WTC11 (cell line): ENCODE data around the gene STK32B. TPM values are rescaled to one million over a fixed set of nuclear protein-coding genes. Genes with fewer than 3 reads are reported as not detected.
A peak's percentile ranks its signal among the peaks of the same experiment; 100 is the strongest.

ENCODE experiments used
- ATAC-seq: fragments of 200-7000 bp; cut with Tn5 transposase; 2 replicates; pipeline ENCODE4 v1.10.0; 2021; ENCODE audit warnings: mild to moderate bottlenecking, moderate library complexity
- CTCF ChIA-PET: fragments of 300-600 bp; sonication (Branson Sonifier 250); formaldehyde crosslinking; loops from one replicate; lab custom pipeline; 2021; ENCODE audit warnings: antibody characterized with exemption; lab: Charles Lee
- POLR2A ChIA-PET: fragments of 350-600 bp; sonication (Branson Sonifier 250); formaldehyde crosslinking; loops from one replicate; lab custom pipeline; 2021; ENCODE audit warnings: antibody characterized with exemption; lab: Charles Lee
- DNase-seq: peaks from one replicate; pipeline ENCODE4 v3.0.0; 2021; ENCODE audit warnings: low spot score
- H3K27ac Mint-ChIP-seq: 2 replicates; pipeline ENCODE4 v1.8.0; 2021; ENCODE audit warnings: mixed read lengths
- H3K27me3 Mint-ChIP-seq: 2 replicates; pipeline ENCODE4 v1.8.0; 2021; ENCODE audit warnings: low read depth, mild to moderate bottlenecking, moderate library complexity, mixed read lengths
- H3K36me3 Mint-ChIP-seq: 2 replicates; pipeline ENCODE4 v1.8.0; 2021; ENCODE audit warnings: mixed read lengths
- H3K4me1 Mint-ChIP-seq: 2 replicates; pipeline ENCODE4 v1.8.0; 2022; ENCODE audit warnings: mixed read lengths
- H3K4me3 Mint-ChIP-seq: 2 replicates; pipeline ENCODE4 v1.8.0; 2021; ENCODE audit warnings: mild to moderate bottlenecking, moderate library complexity, mixed read lengths
- H3K9me3 Mint-ChIP-seq: 2 replicates; pipeline ENCODE4 v1.8.0; 2021; ENCODE audit warnings: mixed read lengths
- ATF1 ChIP-seq: sonication (generic); formaldehyde crosslinking; IDR thresholded peaks from 2 replicates; pipeline ENCODE4 v1.8.1; 2023; ENCODE audit warnings: mild to moderate bottlenecking, moderate library complexity, missing genetic modification reagents
- EMX1 ChIP-seq: fragments of 250-450 bp; sonication (Bioruptor Pico); IDR thresholded peaks from 2 replicates; pipeline ENCODE4 v1.8.0; 2021; ENCODE audit warnings: mild to moderate bottlenecking
- ESRRA ChIP-seq: sonication (generic); formaldehyde crosslinking; IDR thresholded peaks from 2 replicates; pipeline ENCODE4 v1.8.1; 2022; ENCODE audit warnings: mild to moderate bottlenecking, missing genetic modification reagents, borderline replicate concordance
- GABPB1 ChIP-seq: sonication (generic); formaldehyde crosslinking; IDR thresholded peaks from 2 replicates; pipeline ENCODE4 v1.8.1; 2023; ENCODE audit warnings: mild to moderate bottlenecking, missing genetic modification reagents
- NFYB ChIP-seq: sonication (generic); formaldehyde crosslinking; conservative IDR thresholded peaks from 2 replicates; pipeline ENCODE4 v1.8.0; 2022; ENCODE audit warnings: low read depth, missing genetic modification reagents
- NR1H2 ChIP-seq: sonication (generic); formaldehyde crosslinking; IDR thresholded peaks from 2 replicates; pipeline ENCODE4 v1.9.0; 2021; ENCODE audit warnings: mild to moderate bottlenecking, moderate library complexity, missing genetic modification reagents
- NR3C1 ChIP-seq: sonication (generic); formaldehyde crosslinking; conservative IDR thresholded peaks from 2 replicates; pipeline ENCODE4 v1.8.1; 2023; ENCODE audit warnings: low read depth, mild to moderate bottlenecking, missing genetic modification reagents
- SMAD4 ChIP-seq: sonication (generic); formaldehyde crosslinking; IDR thresholded peaks from 2 replicates; pipeline ENCODE4 v1.8.0; 2022; ENCODE audit warnings: mild to moderate bottlenecking, missing genetic modification reagents
- SOX15 ChIP-seq: fragments of 250-450 bp; sonication (Bioruptor Pico); IDR thresholded peaks from 2 replicates; pipeline ENCODE4 v1.9.0; 2021; ENCODE audit warnings: mild to moderate bottlenecking
- TEAD4 ChIP-seq: sonication (generic); formaldehyde crosslinking; IDR thresholded peaks from 2 replicates; pipeline ENCODE4 v1.8.0; 2022; ENCODE audit warnings: mild to moderate bottlenecking, missing genetic modification reagents
- ZNF138 ChIP-seq: sonication (generic); formaldehyde crosslinking; conservative IDR thresholded peaks from 2 replicates; pipeline ENCODE4 v1.8.1; 2022; ENCODE audit warnings: mild to moderate bottlenecking, moderate library complexity, missing genetic modification reagents
- ZNF396 ChIP-seq: fragments of 250-450 bp; sonication (Bioruptor Pico); IDR thresholded peaks from 2 replicates; pipeline ENCODE4 v1.8.0; 2021; ENCODE audit warnings: mild to moderate bottlenecking, moderate library complexity, borderline replicate concordance
- ZNF416 ChIP-seq: fragments of 250-450 bp; sonication (Bioruptor Pico); IDR thresholded peaks from 2 replicates; pipeline ENCODE4 v1.9.0; 2021; ENCODE audit warnings: mild to moderate bottlenecking, inconsistent platforms
- total RNA-seq: library from RNA; stranded (reverse); gene quantifications from 3 replicates; pipeline ENCODE4 v1.2.3, GENCODE V29; 2021
- TF ChIP-seq, protein P1 (sequence below): sonication (generic); formaldehyde crosslinking; IDR thresholded peaks from 2 replicates; pipeline ENCODE4 v1.8.1; 2022; ENCODE audit warnings: low read depth, mild to moderate bottlenecking, moderate library complexity, missing genetic modification reagents, borderline replicate concordance
- TF ChIP-seq, protein P2 (sequence below): sonication (generic); formaldehyde crosslinking; IDR thresholded peaks from 2 replicates; pipeline ENCODE4 v1.8.0; 2023; ENCODE audit warnings: missing genetic modification reagents
- TF ChIP-seq, protein P3 (sequence below): sonication (generic); formaldehyde crosslinking; IDR thresholded peaks from 2 replicates; pipeline ENCODE4 v1.8.0; 2023; ENCODE audit warnings: missing genetic modification reagents, mild to moderate bottlenecking, borderline replicate concordance
- TF ChIP-seq, protein P4 (sequence below): sonication (generic); formaldehyde crosslinking; conservative IDR thresholded peaks from 2 replicates; pipeline ENCODE4 v1.8.1; 2022; ENCODE audit warnings: mild to moderate bottlenecking, missing genetic modification reagents
- TF ChIP-seq, protein P5 (sequence below): fragments of 250-450 bp; sonication (Bioruptor Pico); IDR thresholded peaks from 2 replicates; pipeline ENCODE4 v1.8.0; 2021; ENCODE audit warnings: mild to moderate bottlenecking
- TF ChIP-seq, protein P6 (sequence below): sonication (generic); formaldehyde crosslinking; IDR thresholded peaks from 2 replicates; pipeline ENCODE4 v1.8.0; 2022; ENCODE audit warnings: mild to moderate bottlenecking, missing genetic modification reagents
- TF ChIP-seq, protein P7 (sequence below): sonication (generic); formaldehyde crosslinking; IDR thresholded peaks from 2 replicates; pipeline ENCODE4 v1.8.1; 2023; ENCODE audit warnings: mild to moderate bottlenecking, missing genetic modification reagents, moderate library complexity

Gene STK32B
- total RNA-seq, 1 experiment from 2014 or later, result 1.9 TPM

DNA sequence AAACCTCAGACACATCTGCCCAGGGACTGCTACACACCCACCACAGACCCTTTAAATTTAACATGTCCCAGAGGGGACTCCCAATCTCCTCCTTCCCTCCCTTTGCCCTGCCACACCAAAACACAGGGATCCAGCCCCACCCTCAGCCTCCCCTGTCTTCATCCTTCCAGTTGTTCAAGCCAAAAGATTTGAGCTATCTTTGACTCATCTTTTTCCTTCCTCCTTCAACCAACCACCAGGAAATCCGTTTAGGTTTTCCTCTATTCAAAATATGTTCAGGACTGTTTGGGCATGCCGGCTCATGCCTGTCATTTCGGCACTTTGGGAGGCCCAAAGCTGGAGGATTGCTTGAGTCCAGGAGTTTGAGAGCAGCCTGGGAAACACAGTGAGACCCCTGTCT is 6.9 kb upstream of the STK32B start (continued):
- TF ChIP-seq, protein P1, sequence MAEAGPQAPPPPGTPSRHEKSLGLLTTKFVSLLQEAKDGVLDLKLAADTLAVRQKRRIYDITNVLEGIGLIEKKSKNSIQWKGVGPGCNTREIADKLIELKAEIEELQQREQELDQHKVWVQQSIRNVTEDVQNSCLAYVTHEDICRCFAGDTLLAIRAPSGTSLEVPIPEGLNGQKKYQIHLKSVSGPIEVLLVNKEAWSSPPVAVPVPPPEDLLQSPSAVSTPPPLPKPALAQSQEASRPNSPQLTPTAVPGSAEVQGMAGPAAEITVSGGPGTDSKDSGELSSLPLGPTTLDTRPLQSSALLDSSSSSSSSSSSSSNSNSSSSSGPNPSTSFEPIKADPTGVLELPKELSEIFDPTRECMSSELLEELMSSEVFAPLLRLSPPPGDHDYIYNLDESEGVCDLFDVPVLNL (CRISPR knock-in tag), result no peak
- TF ChIP-seq, protein P2, sequence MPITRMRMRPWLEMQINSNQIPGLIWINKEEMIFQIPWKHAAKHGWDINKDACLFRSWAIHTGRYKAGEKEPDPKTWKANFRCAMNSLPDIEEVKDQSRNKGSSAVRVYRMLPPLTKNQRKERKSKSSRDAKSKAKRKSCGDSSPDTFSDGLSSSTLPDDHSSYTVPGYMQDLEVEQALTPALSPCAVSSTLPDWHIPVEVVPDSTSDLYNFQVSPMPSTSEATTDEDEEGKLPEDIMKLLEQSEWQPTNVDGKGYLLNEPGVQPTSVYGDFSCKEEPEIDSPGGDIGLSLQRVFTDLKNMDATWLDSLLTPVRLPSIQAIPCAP, result no peak
- no peak for TF ChIP-seq ESRRA (CRISPR knock-in tag)
- TF ChIP-seq, protein P3, sequence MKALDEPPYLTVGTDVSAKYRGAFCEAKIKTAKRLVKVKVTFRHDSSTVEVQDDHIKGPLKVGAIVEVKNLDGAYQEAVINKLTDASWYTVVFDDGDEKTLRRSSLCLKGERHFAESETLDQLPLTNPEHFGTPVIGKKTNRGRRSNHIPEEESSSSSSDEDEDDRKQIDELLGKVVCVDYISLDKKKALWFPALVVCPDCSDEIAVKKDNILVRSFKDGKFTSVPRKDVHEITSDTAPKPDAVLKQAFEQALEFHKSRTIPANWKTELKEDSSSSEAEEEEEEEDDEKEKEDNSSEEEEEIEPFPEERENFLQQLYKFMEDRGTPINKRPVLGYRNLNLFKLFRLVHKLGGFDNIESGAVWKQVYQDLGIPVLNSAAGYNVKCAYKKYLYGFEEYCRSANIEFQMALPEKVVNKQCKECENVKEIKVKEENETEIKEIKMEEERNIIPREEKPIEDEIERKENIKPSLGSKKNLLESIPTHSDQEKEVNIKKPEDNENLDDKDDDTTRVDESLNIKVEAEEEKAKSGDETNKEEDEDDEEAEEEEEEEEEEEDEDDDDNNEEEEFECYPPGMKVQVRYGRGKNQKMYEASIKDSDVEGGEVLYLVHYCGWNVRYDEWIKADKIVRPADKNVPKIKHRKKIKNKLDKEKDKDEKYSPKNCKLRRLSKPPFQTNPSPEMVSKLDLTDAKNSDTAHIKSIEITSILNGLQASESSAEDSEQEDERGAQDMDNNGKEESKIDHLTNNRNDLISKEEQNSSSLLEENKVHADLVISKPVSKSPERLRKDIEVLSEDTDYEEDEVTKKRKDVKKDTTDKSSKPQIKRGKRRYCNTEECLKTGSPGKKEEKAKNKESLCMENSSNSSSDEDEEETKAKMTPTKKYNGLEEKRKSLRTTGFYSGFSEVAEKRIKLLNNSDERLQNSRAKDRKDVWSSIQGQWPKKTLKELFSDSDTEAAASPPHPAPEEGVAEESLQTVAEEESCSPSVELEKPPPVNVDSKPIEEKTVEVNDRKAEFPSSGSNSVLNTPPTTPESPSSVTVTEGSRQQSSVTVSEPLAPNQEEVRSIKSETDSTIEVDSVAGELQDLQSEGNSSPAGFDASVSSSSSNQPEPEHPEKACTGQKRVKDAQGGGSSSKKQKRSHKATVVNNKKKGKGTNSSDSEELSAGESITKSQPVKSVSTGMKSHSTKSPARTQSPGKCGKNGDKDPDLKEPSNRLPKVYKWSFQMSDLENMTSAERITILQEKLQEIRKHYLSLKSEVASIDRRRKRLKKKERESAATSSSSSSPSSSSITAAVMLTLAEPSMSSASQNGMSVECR (CRISPR knock-in tag), result no peak
- TF ChIP-seq TEAD4 (CRISPR knock-in tag), result no peak
- TF ChIP-seq, protein P4, sequence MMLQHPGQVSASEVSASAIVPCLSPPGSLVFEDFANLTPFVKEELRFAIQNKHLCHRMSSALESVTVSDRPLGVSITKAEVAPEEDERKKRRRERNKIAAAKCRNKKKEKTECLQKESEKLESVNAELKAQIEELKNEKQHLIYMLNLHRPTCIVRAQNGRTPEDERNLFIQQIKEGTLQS, result no peak
- no peak for TF ChIP-seq SOX15 (CRISPR knock-in tag)
- TF ChIP-seq, all 79 proteins: peak for 0

DNA sequence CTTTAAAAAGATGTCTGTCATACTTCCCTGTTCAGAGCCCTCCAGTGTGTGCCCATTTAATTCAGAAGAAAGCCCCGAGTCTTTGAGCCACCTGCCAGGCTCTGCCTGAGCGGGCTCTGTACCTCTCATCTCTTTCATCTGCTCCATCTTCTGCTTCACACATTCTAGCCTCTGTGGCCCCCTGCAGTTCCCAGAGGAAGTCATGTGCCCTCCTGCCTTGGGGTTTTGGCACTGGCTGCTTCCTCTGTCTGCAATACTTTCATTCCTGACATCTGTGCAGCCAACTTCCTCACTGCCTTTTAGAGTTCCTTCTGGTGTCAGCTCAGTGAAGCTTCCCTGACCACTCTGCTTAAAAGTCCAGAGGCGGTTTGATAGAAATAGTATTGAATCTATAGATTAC is 6.2 kb upstream of the STK32B start:
- CTCF ChIA-PET, result no interaction called here

DNA sequence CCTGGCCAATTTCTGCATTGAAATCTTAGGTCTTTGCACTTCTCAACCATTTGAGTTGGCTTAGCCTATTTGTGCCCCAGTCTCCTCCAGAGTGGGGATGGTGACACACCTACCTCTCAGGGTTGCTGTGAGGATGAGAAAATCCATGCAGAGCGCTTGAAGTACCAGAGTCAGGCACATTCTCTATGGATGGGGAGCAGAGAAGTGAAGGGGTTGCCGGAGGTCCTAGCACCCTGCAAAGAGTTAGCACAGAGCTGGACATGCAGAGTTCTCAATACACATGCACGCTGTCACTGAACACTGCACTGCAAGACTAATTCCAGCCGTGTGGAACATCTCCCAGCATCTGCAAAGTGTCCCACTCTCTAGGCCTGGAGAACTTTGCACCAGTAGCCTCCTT is 2.6 kb upstream of the STK32B start:
- DNase-seq (no peak), ATAC-seq (no peak)
- CTCF ChIA-PET, result interaction anchor here (0.6 kb wide), 1 partner anchor 13 kb away, joined by 3 read pairs; no protein-coding TSS in a partner anchor
- H3K4me1 Mint-ChIP-seq, result peaks cover 18% of the 10 kb centered on the region
- peaks cover 9% of the 10 kb centered on the region; the same call in 1 of the 2 replicates for H3K9me3 Mint-ChIP-seq
- no peak overlapping the region for H3K4me3 Mint-ChIP-seq
- no peaks in the 10 kb centered on the region for H3K36me3 Mint-ChIP-seq
- no peak overlapping the region for H3K27ac Mint-ChIP-seq
- H3K27me3 Mint-ChIP-seq, result peaks cover 70% of the 10 kb centered on the region
- POLR2A ChIA-PET, result no interaction called here
- TF ChIP-seq NFYB (CRISPR knock-in tag) (no peak), GABPB1 (CRISPR knock-in tag) (no peak), NR3C1 (no peak), ZNF396 (CRISPR knock-in tag) (no peak), EMX1 (CRISPR knock-in tag) (no peak), NR1H2 (CRISPR knock-in tag) (no peak), ESRRA (CRISPR knock-in tag) (no peak), SMAD4 (CRISPR knock-in tag) (no peak), ZNF138 (no peak), ATF1 (CRISPR knock-in tag) (no peak)
- TF ChIP-seq, protein P5, sequence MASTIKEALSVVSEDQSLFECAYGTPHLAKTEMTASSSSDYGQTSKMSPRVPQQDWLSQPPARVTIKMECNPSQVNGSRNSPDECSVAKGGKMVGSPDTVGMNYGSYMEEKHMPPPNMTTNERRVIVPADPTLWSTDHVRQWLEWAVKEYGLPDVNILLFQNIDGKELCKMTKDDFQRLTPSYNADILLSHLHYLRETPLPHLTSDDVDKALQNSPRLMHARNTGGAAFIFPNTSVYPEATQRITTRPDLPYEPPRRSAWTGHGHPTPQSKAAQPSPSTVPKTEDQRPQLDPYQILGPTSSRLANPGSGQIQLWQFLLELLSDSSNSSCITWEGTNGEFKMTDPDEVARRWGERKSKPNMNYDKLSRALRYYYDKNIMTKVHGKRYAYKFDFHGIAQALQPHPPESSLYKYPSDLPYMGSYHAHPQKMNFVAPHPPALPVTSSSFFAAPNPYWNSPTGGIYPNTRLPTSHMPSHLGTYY (CRISPR knock-in tag), result no peak
- TF ChIP-seq, protein P6, sequence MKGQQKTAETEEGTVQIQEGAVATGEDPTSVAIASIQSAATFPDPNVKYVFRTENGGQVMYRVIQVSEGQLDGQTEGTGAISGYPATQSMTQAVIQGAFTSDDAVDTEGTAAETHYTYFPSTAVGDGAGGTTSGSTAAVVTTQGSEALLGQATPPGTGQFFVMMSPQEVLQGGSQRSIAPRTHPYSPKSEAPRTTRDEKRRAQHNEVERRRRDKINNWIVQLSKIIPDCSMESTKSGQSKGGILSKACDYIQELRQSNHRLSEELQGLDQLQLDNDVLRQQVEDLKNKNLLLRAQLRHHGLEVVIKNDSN (CRISPR knock-in tag), result no peak

More for the DNA sequence above, 6.2 kb upstream of the STK32B start:
- peaks cover 9% of the 10 kb centered on the region; the same call in 1 of the 2 replicates for H3K9me3 Mint-ChIP-seq
- no peak overlapping the region for H3K27ac Mint-ChIP-seq
- no peak for TF ChIP-seq ZNF416 (CRISPR knock-in tag)
- TF ChIP-seq, protein P7, sequence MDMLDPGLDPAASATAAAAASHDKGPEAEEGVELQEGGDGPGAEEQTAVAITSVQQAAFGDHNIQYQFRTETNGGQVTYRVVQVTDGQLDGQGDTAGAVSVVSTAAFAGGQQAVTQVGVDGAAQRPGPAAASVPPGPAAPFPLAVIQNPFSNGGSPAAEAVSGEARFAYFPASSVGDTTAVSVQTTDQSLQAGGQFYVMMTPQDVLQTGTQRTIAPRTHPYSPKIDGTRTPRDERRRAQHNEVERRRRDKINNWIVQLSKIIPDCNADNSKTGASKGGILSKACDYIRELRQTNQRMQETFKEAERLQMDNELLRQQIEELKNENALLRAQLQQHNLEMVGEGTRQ (CRISPR knock-in tag), result 0 out of 2 replicates have a peak, but pooled peaks have one; percentile 29
- TF ChIP-seq, all 79 proteins: peak for 1
- DNase-seq, result no peak
- Mint-ChIP-seq H3K36me3 (no peaks in the 10 kb centered on the region), H3K4me3 (no peak overlapping the region), H3K4me1 (peaks cover 11% of the 10 kb centered on the region), H3K27me3 (peaks cover 34% of the 10 kb centered on the region)
- no peak for ATAC-seq
- POLR2A ChIA-PET, result no interaction called here
